Measurements from ENCODE around the gene DNHD1. TPM values are rescaled to one million over a fixed set of nuclear protein-coding genes. Genes with fewer than 3 reads are reported as not detected.

Gene DNHD1
- total and polyA plus RNA-seq, 2 of the 13 experiments (the other 11 are each of a cell fraction or from before 2014, with no cell fraction given): 2.7 to 9.3 TPM

DNA sequence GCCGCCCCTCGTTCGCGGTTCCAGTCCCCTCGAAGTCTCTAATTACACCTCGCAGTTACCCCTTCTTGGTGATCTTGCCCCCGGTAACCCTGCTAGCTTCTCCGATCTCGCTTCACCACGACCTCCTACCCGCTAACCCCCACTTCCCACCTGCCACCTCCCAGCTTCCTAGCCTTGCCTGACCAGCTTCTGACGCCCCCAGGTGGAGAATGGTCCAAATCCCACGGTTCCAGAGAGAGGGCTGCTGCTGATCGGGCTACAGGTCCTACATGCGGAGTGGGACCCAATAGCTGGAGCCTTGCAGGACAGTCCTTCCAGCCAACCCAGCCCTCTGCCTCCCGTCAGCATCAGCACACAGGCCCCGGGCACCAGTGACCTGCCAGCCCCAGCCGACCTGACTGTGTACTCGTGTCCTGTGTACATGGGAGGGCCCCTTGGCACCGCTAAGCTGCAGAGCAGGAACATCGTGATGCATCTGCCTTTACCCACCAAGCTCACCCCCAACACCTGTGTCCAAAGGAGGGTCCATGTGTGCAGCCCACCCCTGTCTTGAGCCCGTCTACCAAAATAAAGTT lies 74.4 kb downstream of the DNHD1 start:
- H3K4me2 ChIP-seq (ENCODE audit: low read depth, low read length): no peak overlapping the region
- POLR2A ChIA-PET: no interaction called here
- no peak overlapping the region for H3K9ac ChIP-seq (ENCODE audit: insufficient read depth, low read depth, low read length)
- no peaks in the 10 kb centered on the region for H3K9me3 ChIP-seq (ENCODE audit: low read length)
- H3K4me1 ChIP-seq (ENCODE audit: insufficient read depth, low read length): no peaks in the 10 kb centered on the region
- H2AFZ ChIP-seq (ENCODE audit: low read length): no peak overlapping the region
- no peaks in the 10 kb centered on the region for H4K20me1 ChIP-seq (ENCODE audit: insufficient read depth, low read length)
- in situ Hi-C loops (cut with HindIII; ENCODE audit: extremely low pct_ligation_motif_present, low pct_unique_long_range_greater_than_20kb) (no loop called here), intact Hi-C loops (cut with micrococcal nuclease; ENCODE audit: unreplicated experiment) (no loop called here)
- FAIRE-seq: no peak
- TF ChIP-seq ZNF678 (CRISPR knock-in tag; IDR thresholded peaks at IDR 0.05) (no peak), CBX5 (CRISPR knock-in tag; IDR thresholded peaks at IDR 0.05; ENCODE audit: borderline replicate concordance) (no peak), ZSCAN30 (CRISPR knock-in tag; IDR thresholded peaks at IDR 0.05) (no peak), ZSCAN22 (CRISPR knock-in tag; IDR thresholded peaks at IDR 0.05) (no peak), LCORL (IDR thresholded peaks at IDR 0.05) (no peak), LCORL (CRISPR knock-in tag; IDR thresholded peaks at IDR 0.05) (no peak), ZBTB46 (CRISPR knock-in tag; IDR thresholded peaks at IDR 0.05; ENCODE audit: borderline replicate concordance) (no peak), BRCA1 (CRISPR knock-in tag; IDR thresholded peaks at IDR 0.05) (no peak)
- H3K79me2 ChIP-seq (ENCODE audit: insufficient read depth, low read length): no peaks in the 10 kb centered on the region
- no TSS peak for BruUV-seq (replicated peaks)
- no peak for DNase-seq (ENCODE audit: low spot score)
- H3K4me3 ChIP-seq (replicated peaks in 1 of 3; ENCODE audit: insufficient read depth in 1 of 3, low read depth in 2 of 3, low read length in 3 of 3): no peak overlapping the region
- CTCF ChIA-PET (ENCODE audit: low intra/inter-chr PET ratio, low total read pairs): no interaction called here
- no peak for ATAC-seq
- H3K27ac ChIP-seq (ENCODE audit: extremely low read length, insufficient read depth, low read length): no peak overlapping the region
- 92% methylated on average over 15 of the region's 22 CpGs for WGBS (ENCODE audit: low lambda C conversion rate)
- no peaks in the 10 kb centered on the region for H3K36me3 ChIP-seq (replicated peaks in 1 of 2; ENCODE audit: control insufficient read depth in 1 of 2, insufficient read depth in 2 of 2, low read length in 2 of 2)
- H3K27me3 ChIP-seq (ENCODE audit: control insufficient read depth in 1 of 2, insufficient read depth in 2 of 2, low read length in 2 of 2): no peaks in the 10 kb centered on the region

GRCh38 chr11:6572215-6572614 lies 75.1 kb downstream of the DNHD1 start:
- in situ Hi-C loops (cut with HindIII; ENCODE audit: extremely low pct_ligation_motif_present, low pct_unique_long_range_greater_than_20kb): no loop called here
- ATAC-seq (no peak), DNase-seq (ENCODE audit: low spot score) (no peak), FAIRE-seq (no peak)
- TF ChIP-seq HES4 (CRISPR knock-in tag; IDR thresholded peaks at IDR 0.05; ENCODE audit: borderline replicate concordance): no peak
- TF ChIP-seq ZNF253 (CRISPR knock-in tag; IDR thresholded peaks at IDR 0.05; ENCODE audit: borderline replicate concordance): no peak
- TF ChIP-seq HDAC6 (IDR thresholded peaks at IDR 0.05; ENCODE audit: low read depth, low read length): no peak
- no peak for TF ChIP-seq ZKSCAN1 (IDR thresholded peaks at IDR 0.05; ENCODE audit: low read length)
- no peak for TF ChIP-seq ZNF282 (IDR thresholded peaks at IDR 0.05; ENCODE audit: partially characterized antibody)
- no peak for TF ChIP-seq ZNF543 (CRISPR knock-in tag; IDR thresholded peaks at IDR 0.05)
- TF ChIP-seq ZNF747 (CRISPR knock-in tag; IDR thresholded peaks at IDR 0.05; ENCODE audit: borderline replicate concordance): no peak
- Histone ChIP-seq H4K20me1 (ENCODE audit: insufficient read depth, low read length) (no peaks in the 10 kb centered on the region), H2AFZ (ENCODE audit: low read length) (no peak overlapping the region), H3K79me2 (ENCODE audit: insufficient read depth, low read length) (no peaks in the 10 kb centered on the region), H3K4me2 (ENCODE audit: low read depth, low read length) (no peak overlapping the region), H3K9me3 (ENCODE audit: low read length) (no peaks in the 10 kb centered on the region), H3K9ac (ENCODE audit: insufficient read depth, low read depth, low read length) (no peak overlapping the region), H3K36me3 (replicated peaks in 1 of 2; ENCODE audit: control insufficient read depth in 1 of 2, insufficient read depth in 2 of 2, low read length in 2 of 2) (no peaks in the 10 kb centered on the region), H3K27ac (ENCODE audit: extremely low read length, insufficient read depth, low read length) (no peak overlapping the region), H3K4me3 (replicated peaks in 1 of 3; ENCODE audit: insufficient read depth in 1 of 3, low read depth in 2 of 3, low read length in 3 of 3) (no peak overlapping the region), H3K4me1 (ENCODE audit: insufficient read depth, low read length) (no peaks in the 10 kb centered on the region), H3K27me3 (ENCODE audit: control insufficient read depth in 1 of 2, insufficient read depth in 2 of 2, low read length in 2 of 2) (no peaks in the 10 kb centered on the region)
- ChIA-PET CTCF (ENCODE audit: low intra/inter-chr PET ratio, low total read pairs) (no interaction called here), POLR2A (no interaction called here)
- WGBS (ENCODE audit: low lambda C conversion rate): 90% methylated on average over 1 of the region's 2 CpGs
- intact Hi-C loops (cut with micrococcal nuclease; ENCODE audit: unreplicated experiment): no loop called here
- no TSS peak for BruUV-seq (replicated peaks)

All from HepG2 (cell line).